Activated naive CD8-positive, alpha-beta T cell treated with anti-CD3 and anti-CD28 coated beads, Interleukin-2, amount 10 ng/mL, durations not matched to agents 7 days and 5 days (primary cell): Measurements from ENCODE around the gene KTI12. TPM values are rescaled to one million over a fixed set of nuclear protein-coding genes. Genes with fewer than 3 reads are reported as not detected.
A peak's percentile ranks its signal among the peaks of the same experiment; 100 is the strongest.

Experiments
- ATAC-seq: fragments of 150-1000 bp; cut with Tn5 transposase; one replicate; pipeline ENCODE4 v1.10.0; 2021; ENCODE audit warnings: low read depth, moderate library complexity
- POLR2A ChIA-PET: fragments of 350-600 bp; sonication (Branson Sonifier 250); formaldehyde crosslinking; loops from one replicate; lab custom pipeline; 2021; ENCODE audit warnings: antibody characterized with exemption; lab: Charles Lee
- DNase-seq: peaks from one replicate; pipeline ENCODE4 v3.0.0; 2021
- H3K27ac Mint-ChIP-seq: one replicate; pipeline ENCODE4 v1.8.0; 2022; ENCODE audit warnings: mild to moderate bottlenecking, mixed read lengths
- H3K27me3 Mint-ChIP-seq: one replicate; pipeline ENCODE4 v1.8.0; 2022; ENCODE audit warnings: mild to moderate bottlenecking, moderate library complexity, mixed read lengths
- H3K36me3 Mint-ChIP-seq: one replicate; pipeline ENCODE4 v1.8.0; 2021; ENCODE audit warnings: mild to moderate bottlenecking, mixed read lengths
- H3K4me1 Mint-ChIP-seq: one replicate; pipeline ENCODE4 v1.8.0; 2021; ENCODE audit warnings: mixed read lengths
- H3K4me3 Mint-ChIP-seq: one replicate; pipeline ENCODE4 v1.8.0; 2022; ENCODE audit warnings: mild to moderate bottlenecking, moderate library complexity, mixed read lengths
- H3K9me3 Mint-ChIP-seq: one replicate; pipeline ENCODE4 v1.8.0; 2021; ENCODE audit warnings: mixed read lengths
- total RNA-seq, 2 experiments: library from RNA; stranded (reverse); gene quantifications; one replicate each; pipeline ENCODE4 v1.2.3, GENCODE V29; 2021

The KTI12 gene
- total RNA-seq, 2 experiments from 2014 or later, result 12.5 to 14.6 TPM

- peaks cover 4% of the 10 kb centered on the region for H3K27me3 Mint-ChIP-seq
- DNase-seq (no peak), ATAC-seq (no peak)
- H3K36me3 Mint-ChIP-seq, result no peaks in the 10 kb centered on the region
- no peak overlapping the region for H3K27ac Mint-ChIP-seq
- H3K9me3 Mint-ChIP-seq, result no peaks in the 10 kb centered on the region
- no peak overlapping the region for H3K4me3 Mint-ChIP-seq
- POLR2A ChIA-PET, result no interaction called here
- H3K4me1 Mint-ChIP-seq, result no peaks in the 10 kb centered on the region
These were observed 34.9 kb downstream of the KTI12 start for GRCh38 chr1:51998701-51999100.

- Mint-ChIP-seq H3K36me3 (no peaks in the 10 kb centered on the region), H3K27me3 (peaks cover 9% of the 10 kb centered on the region), H3K4me1 (no peaks in the 10 kb centered on the region), H3K27ac (no peak overlapping the region), H3K9me3 (no peaks in the 10 kb centered on the region), H3K4me3 (no peak overlapping the region)
- ATAC-seq, result no peak
- no peak for DNase-seq
- POLR2A ChIA-PET, result no interaction called here
These were observed 35.6 kb downstream of the KTI12 start for GRCh38 chr1:51997974-51998382.

GRCh38 chr1:51990478-51990965 is 43.1 kb downstream of the KTI12 start, which contains the start of gene RAB3B:
Gene RAB3B (minus strand): TSS chr1:51990700. CDS start chr1:51977117, 13,583 bp downstream.
- Mint-ChIP-seq H3K4me3 (peak within 1 kb of the TSS; percentile 69), H3K36me3 (no peaks in the 10 kb centered on the region), H3K9me3 (no peaks in the 10 kb centered on the region), H3K4me1 (peaks cover 7% of the 10 kb centered on the region), H3K27ac (no peak within 1 kb of the TSS), H3K27me3 (peaks cover 41% of the 10 kb centered on the region)
- POLR2A ChIA-PET, result no interaction called here
- DNase-seq, result peak; percentile 82
- ATAC-seq, result peak; percentile 94

GRCh38 chr1:51989582-51990477 is 43.8 kb downstream of the KTI12 start:
- POLR2A ChIA-PET, result no interaction called here
- H3K4me1 Mint-ChIP-seq, result peaks cover 7% of the 10 kb centered on the region
- H3K9me3 Mint-ChIP-seq, result no peaks in the 10 kb centered on the region
- H3K36me3 Mint-ChIP-seq, result no peaks in the 10 kb centered on the region
- ATAC-seq, result no peak
- H3K27me3 Mint-ChIP-seq, result peaks cover 41% of the 10 kb centered on the region
- peak overlapping the region; percentile 69 for H3K4me3 Mint-ChIP-seq
- DNase-seq, result no peak
- no peak overlapping the region for H3K27ac Mint-ChIP-seq

- no peak for DNase-seq
- POLR2A ChIA-PET, result no interaction called here
- Mint-ChIP-seq H3K4me1 (peaks cover 7% of the 10 kb centered on the region), H3K9me3 (no peaks in the 10 kb centered on the region), H3K27ac (no peak overlapping the region), H3K27me3 (peaks cover 38% of the 10 kb centered on the region), H3K4me3 (no peak overlapping the region), H3K36me3 (no peaks in the 10 kb centered on the region)
- ATAC-seq, result no peak
These were observed 45.4 kb downstream of the KTI12 start for GRCh38 chr1:51988254-51988653.

- POLR2A ChIA-PET, result no interaction called here
- no peak overlapping the region for H3K27ac Mint-ChIP-seq
- ATAC-seq (no peak), DNase-seq (no peak)
- no peaks in the 10 kb centered on the region for H3K9me3 Mint-ChIP-seq
- H3K27me3 Mint-ChIP-seq, result peaks cover 25% of the 10 kb centered on the region
- no peak overlapping the region for H3K4me3 Mint-ChIP-seq
- peaks cover 7% of the 10 kb centered on the region for H3K4me1 Mint-ChIP-seq
- H3K36me3 Mint-ChIP-seq, result no peaks in the 10 kb centered on the region
These were observed 46.9 kb downstream of the KTI12 start for GRCh38 chr1:51986718-51987117.

- H3K27ac Mint-ChIP-seq, result no peak overlapping the region
- H3K4me3 Mint-ChIP-seq, result no peak overlapping the region
- no peak for DNase-seq
- H3K9me3 Mint-ChIP-seq, result no peaks in the 10 kb centered on the region
- no peak for ATAC-seq
- peaks cover 7% of the 10 kb centered on the region for H3K27me3 Mint-ChIP-seq
- POLR2A ChIA-PET, result no interaction called here
- H3K36me3 Mint-ChIP-seq, result no peaks in the 10 kb centered on the region
- no peaks in the 10 kb centered on the region for H3K4me1 Mint-ChIP-seq
These were observed 51.4 kb downstream of the KTI12 start for GRCh38 chr1:51982161-51982560.

Other genes starting within 250 kb of the KTI12 start
- 100 to 1,000 TPM; 158 to 170 TPM for gene NRDC, start 155.1 kb downstream of the KTI12 start, total RNA-seq
- gene RAB3B, start 43.1 kb downstream of the KTI12 start, total RNA-seq, result under 1 TPM; 0.03 to 0.06 TPM
- 10 to 100 TPM; 43.1 to 44.4 TPM for gene TXNDC12, start 21.4 kb upstream of the KTI12 start, total RNA-seq
- 10 to 100 TPM; 31.4 to 41.0 TPM for gene BTF3L4, start 22.5 kb upstream of the KTI12 start, total RNA-seq
- gene ZFYVE9, start 108.3 kb upstream of the KTI12 start, total RNA-seq, result 1 to 10 TPM; 4.5 to 5.5 TPM